GM23338 (cell line): ENCODE results near the gene MYOCD. TPM values are rescaled to one million over a fixed set of nuclear protein-coding genes. Genes with fewer than 3 reads are reported as not detected.

Experiments
- ATAC-seq: fragments of 200-7000 bp; cut with Tn5 transposase; 3 replicates; pipeline ENCODE4 v1.9.1; 2020
- DNase-seq: peaks from one replicate; pipeline ENCODE4 v3.0.0-alpha.2; 2015; ENCODE audit warnings: low spot score
- H2AFZ ChIP-seq: fragments of 200-600 bp; sonication (generic); 2 replicates; pipeline ENCODE4 v1.8.0; 2016; ENCODE audit warnings: antibody characterized with exemption, mild to moderate bottlenecking, moderate library complexity
- H3F3A ChIP-seq: fragments of 200-600 bp; sonication (generic); replicated peaks from 2 replicates; pipeline ENCODE4 v1.8.0; 2017; ENCODE audit warnings: antibody characterized with exemption, mixed run types, low read depth
- H3K27ac ChIP-seq: fragments of 200-600 bp; sonication (generic); 2 replicates; pipeline ENCODE4 v1.6.1; 2016; ENCODE audit warnings: low read depth
- H3K27me3 ChIP-seq: fragments of 200-600 bp; sonication (generic); 2 replicates; pipeline ENCODE4 v1.8.0; 2016; ENCODE audit warnings: mild to moderate bottlenecking, mixed run types, moderate library complexity; ENCODE audit not compliant: insufficient read depth
- H3K36me3 ChIP-seq: fragments of 200-600 bp; sonication (generic); 2 replicates; pipeline ENCODE4 v1.8.0; 2016; ENCODE audit warnings: mild to moderate bottlenecking; ENCODE audit not compliant: insufficient read depth
- H3K4me1 ChIP-seq: fragments of 200-600 bp; sonication (generic); 2 replicates; pipeline ENCODE4 v1.8.0; 2016; ENCODE audit warnings: mild to moderate bottlenecking, moderate library complexity; ENCODE audit not compliant: insufficient read depth
- H3K4me2 ChIP-seq: fragments of 200-600 bp; sonication (generic); 2 replicates; pipeline ENCODE4 v1.7.1; 2017; ENCODE audit warnings: mixed run types
- H3K4me3 ChIP-seq: fragments of 200-600 bp; sonication (generic); 2 replicates; pipeline ENCODE4 v1.6.1; 2016; ENCODE audit warnings: mixed run types
- H3K79me2 ChIP-seq: fragments of 200-600 bp; sonication (generic); replicated peaks from 2 replicates; pipeline ENCODE4 v1.8.0; 2017; ENCODE audit warnings: mild to moderate bottlenecking; ENCODE audit not compliant: insufficient read depth
- H3K9me2 ChIP-seq: fragments of 200-600 bp; sonication (generic); 2 replicates; pipeline ENCODE4 v1.8.0; 2017; ENCODE audit not compliant: insufficient read depth
- H4K20me1 ChIP-seq: fragments of 200-600 bp; sonication (generic); replicated peaks from 2 replicates; pipeline ENCODE4 v1.8.0; 2017; ENCODE audit warnings: mild to moderate bottlenecking; ENCODE audit not compliant: insufficient read depth
- H3K27ac Mint-ChIP-seq: 2 replicates; pipeline ENCODE4 v1.8.0; 2020; ENCODE audit warnings: inconsistent platforms, mild to moderate bottlenecking, moderate library complexity, mixed read lengths
- H3K27me3 Mint-ChIP-seq: 3 replicates; pipeline ENCODE4 v1.8.0; 2022; ENCODE audit warnings: low read depth, mild to moderate bottlenecking, moderate library complexity, mixed read lengths, inconsistent platforms; ENCODE audit not compliant: insufficient read depth, poor library complexity
- H3K36me3 Mint-ChIP-seq: 3 replicates; pipeline ENCODE4 v1.8.0; 2021; ENCODE audit warnings: low read depth, mild to moderate bottlenecking, inconsistent platforms, moderate library complexity, mixed read lengths
- H3K4me1 Mint-ChIP-seq: 3 replicates; pipeline ENCODE4 v1.8.0; 2020; ENCODE audit warnings: mild to moderate bottlenecking, inconsistent platforms, mixed read lengths
- H3K4me3 Mint-ChIP-seq: 3 replicates; pipeline ENCODE4 v1.8.0; 2021; ENCODE audit warnings: moderate library complexity, mild to moderate bottlenecking, inconsistent platforms, mixed read lengths
- H3K9me3 Mint-ChIP-seq: 3 replicates; pipeline ENCODE4 v1.8.0; 2020; ENCODE audit warnings: moderate library complexity, mild to moderate bottlenecking, inconsistent platforms, mixed read lengths
- CREB1 ChIP-seq: fragments of 250-450 bp; sonication (Bioruptor Pico); IDR thresholded peaks from 2 replicates; pipeline ENCODE4 v1.5.0; 2020; ENCODE audit warnings: low read depth, mild to moderate bottlenecking, moderate library complexity
- EZH2phosphoT487 ChIP-seq: fragments of 200-600 bp; sonication (generic); IDR thresholded peaks from one replicate; pipeline ENCODE4 v1.8.1; 2018; ENCODE audit warnings: antibody characterized with exemption; ENCODE audit not compliant: unreplicated experiment
- JUNB ChIP-seq: IDR thresholded peaks from one replicate; pipeline ENCODE4 v1.6.1; 2016; ENCODE audit warnings: antibody characterized with exemption; ENCODE audit not compliant: unreplicated experiment
- ZNF331 ChIP-seq: fragments of 250-450 bp; sonication (Bioruptor Pico); IDR thresholded peaks from 2 replicates; pipeline ENCODE4 v1.5.0; 2020; ENCODE audit warnings: low read depth, mild to moderate bottlenecking, moderate library complexity
- polyA plus RNA-seq: library from polyadenylated mRNA; unstranded; fragments of >200 nt; fragmentation: Nextera tagmentation; extraction: Ambion mirVana; gene quantifications from 2 replicates; pipeline ENCODE4 v1.2.1, GENCODE V29; 2016
- total RNA-seq: library from RNA; depleted of rRNA; stranded (reverse); fragments of >200 nt; shearing (Covaris generic); gene quantifications from 2 replicates; pipeline ENCODE4 v1.2.3, GENCODE V29; 2014
- TF ChIP-seq, protein P1 (sequence below), 2 experiments: fragments of 200-600 bp in 1 of 2; sonication (generic) in 1 of 2; conservative IDR thresholded peaks; 2 replicates each; pipeline versions ENCODE4 v1.5.1 to v1.6.1; 2016 to 2017; ENCODE audit warnings: antibody characterized with exemption in 2 of 2, low read depth in 2 of 2, mild to moderate bottlenecking in 2 of 2, moderate library complexity in 1 of 2
- TF ChIP-seq, protein P2 (sequence below): IDR thresholded peaks from one replicate; pipeline ENCODE4 v1.6.1; 2018; ENCODE audit warnings: antibody characterized with exemption; ENCODE audit not compliant: unreplicated experiment

Gene MYOCD
- total and polyA plus RNA-seq, 2 experiments from 2014 or later = 0.80 to 2.4 TPM

DNA sequence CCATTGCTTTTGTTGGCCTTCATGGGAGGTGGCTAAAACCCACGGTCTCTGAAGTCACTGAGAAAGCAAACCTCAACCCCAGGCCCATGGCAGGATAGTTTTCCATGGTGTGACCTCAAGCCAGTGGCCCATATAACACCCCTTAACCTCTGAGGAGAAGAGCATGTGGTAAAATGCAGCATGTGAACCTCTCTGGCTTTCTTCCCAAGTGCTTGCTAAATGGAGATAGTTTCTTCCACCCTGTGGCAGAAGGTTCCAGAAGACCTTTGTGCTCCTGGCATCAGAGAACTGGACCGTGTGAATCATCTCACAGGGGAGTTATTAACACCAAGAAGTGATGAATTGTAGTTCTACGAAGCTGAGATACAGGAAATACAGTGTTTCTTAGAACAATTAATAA lies 47.3 kb downstream of the MYOCD start (continued):
- TF ChIP-seq CREB1 (CRISPR knock-in tag) (no peak), ZNF331 (CRISPR knock-in tag) (no peak), JUNB (no peak)
- TF ChIP-seq, protein P1, sequence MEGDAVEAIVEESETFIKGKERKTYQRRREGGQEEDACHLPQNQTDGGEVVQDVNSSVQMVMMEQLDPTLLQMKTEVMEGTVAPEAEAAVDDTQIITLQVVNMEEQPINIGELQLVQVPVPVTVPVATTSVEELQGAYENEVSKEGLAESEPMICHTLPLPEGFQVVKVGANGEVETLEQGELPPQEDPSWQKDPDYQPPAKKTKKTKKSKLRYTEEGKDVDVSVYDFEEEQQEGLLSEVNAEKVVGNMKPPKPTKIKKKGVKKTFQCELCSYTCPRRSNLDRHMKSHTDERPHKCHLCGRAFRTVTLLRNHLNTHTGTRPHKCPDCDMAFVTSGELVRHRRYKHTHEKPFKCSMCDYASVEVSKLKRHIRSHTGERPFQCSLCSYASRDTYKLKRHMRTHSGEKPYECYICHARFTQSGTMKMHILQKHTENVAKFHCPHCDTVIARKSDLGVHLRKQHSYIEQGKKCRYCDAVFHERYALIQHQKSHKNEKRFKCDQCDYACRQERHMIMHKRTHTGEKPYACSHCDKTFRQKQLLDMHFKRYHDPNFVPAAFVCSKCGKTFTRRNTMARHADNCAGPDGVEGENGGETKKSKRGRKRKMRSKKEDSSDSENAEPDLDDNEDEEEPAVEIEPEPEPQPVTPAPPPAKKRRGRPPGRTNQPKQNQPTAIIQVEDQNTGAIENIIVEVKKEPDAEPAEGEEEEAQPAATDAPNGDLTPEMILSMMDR (conservative IDR thresholded peaks at IDR 0.05; ENCODE audit: low read depth in 2 of 2) = no peak

DNA sequence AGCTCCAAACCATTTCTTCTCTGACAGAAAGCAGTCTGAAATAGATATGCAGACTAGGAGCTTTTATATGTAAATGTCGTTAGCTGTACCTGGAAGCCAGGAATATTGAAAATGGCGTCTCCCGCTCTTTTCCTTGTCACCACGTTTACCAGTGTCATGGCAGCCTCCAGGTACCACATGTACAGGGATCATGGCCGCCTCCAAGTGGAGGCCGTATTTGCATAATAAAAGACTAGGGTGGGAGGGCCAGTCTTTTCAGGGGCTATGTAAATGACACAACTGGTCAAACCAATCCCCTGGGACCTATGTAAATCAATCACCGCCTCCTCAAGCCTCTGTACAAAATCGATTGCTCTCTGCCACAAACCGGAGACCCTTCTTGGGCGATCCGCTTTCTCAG lies 54.3 kb downstream of the MYOCD start:
- Histone ChIP-seq H3K4me1 (peaks cover 13% of the 10 kb centered on the region), H3K4me2 (no peak overlapping the region), H3K4me3 (no peak overlapping the region), H3K27me3 (no peaks in the 10 kb centered on the region), H4K20me1 (no peaks in the 10 kb centered on the region), H3K36me3 (no peaks in the 10 kb centered on the region), H2AFZ (no peak overlapping the region), H3K27ac (no peak overlapping the region), H3K9me2 (no peaks in the 10 kb centered on the region), H3F3A (no peaks in the 10 kb centered on the region), H3K79me2 (no peaks in the 10 kb centered on the region)
- Mint-ChIP-seq H3K36me3 (peaks cover 12% of the 10 kb centered on the region; the same call in 2 of the 3 replicates), H3K4me1 (peaks cover 18% of the 10 kb centered on the region), H3K9me3 (peaks cover 9% of the 10 kb centered on the region), H3K27me3 (peaks cover 14% of the 10 kb centered on the region), H3K27ac (no peak overlapping the region), H3K4me3 (no peak overlapping the region; the same call in 2 of the 3 replicates)
- ATAC-seq = no peak
- DNase-seq = peak; percentile 67
- TF ChIP-seq JUNB (no peak), EZH2phosphoT487 (no peak), ZNF331 (CRISPR knock-in tag) (no peak), CREB1 (CRISPR knock-in tag) (no peak)
- TF ChIP-seq, protein P2, sequence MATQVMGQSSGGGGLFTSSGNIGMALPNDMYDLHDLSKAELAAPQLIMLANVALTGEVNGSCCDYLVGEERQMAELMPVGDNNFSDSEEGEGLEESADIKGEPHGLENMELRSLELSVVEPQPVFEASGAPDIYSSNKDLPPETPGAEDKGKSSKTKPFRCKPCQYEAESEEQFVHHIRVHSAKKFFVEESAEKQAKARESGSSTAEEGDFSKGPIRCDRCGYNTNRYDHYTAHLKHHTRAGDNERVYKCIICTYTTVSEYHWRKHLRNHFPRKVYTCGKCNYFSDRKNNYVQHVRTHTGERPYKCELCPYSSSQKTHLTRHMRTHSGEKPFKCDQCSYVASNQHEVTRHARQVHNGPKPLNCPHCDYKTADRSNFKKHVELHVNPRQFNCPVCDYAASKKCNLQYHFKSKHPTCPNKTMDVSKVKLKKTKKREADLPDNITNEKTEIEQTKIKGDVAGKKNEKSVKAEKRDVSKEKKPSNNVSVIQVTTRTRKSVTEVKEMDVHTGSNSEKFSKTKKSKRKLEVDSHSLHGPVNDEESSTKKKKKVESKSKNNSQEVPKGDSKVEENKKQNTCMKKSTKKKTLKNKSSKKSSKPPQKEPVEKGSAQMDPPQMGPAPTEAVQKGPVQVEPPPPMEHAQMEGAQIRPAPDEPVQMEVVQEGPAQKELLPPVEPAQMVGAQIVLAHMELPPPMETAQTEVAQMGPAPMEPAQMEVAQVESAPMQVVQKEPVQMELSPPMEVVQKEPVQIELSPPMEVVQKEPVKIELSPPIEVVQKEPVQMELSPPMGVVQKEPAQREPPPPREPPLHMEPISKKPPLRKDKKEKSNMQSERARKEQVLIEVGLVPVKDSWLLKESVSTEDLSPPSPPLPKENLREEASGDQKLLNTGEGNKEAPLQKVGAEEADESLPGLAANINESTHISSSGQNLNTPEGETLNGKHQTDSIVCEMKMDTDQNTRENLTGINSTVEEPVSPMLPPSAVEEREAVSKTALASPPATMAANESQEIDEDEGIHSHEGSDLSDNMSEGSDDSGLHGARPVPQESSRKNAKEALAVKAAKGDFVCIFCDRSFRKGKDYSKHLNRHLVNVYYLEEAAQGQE = no peak

DNA sequence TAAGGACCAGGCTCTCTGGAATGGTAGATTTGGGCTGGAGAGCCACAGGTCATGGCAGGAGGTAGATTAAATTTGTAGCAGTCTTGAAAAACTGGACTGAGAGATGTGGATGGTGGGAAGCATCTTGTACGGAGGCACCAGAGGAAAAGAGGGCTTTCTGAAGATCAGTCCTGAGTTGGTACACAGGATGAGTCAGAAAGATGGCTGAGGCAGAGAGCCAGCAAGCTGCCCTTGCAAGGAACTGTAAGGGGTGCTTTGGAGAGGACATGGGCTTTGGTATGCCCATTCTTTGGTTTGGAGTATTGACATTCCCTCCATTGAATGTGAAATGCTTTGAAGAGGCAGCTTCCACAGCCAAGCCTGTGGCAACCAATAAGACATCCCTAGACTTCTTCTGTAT lies 55.9 kb downstream of the MYOCD start:
- Histone ChIP-seq H3K4me1 (peaks cover 13% of the 10 kb centered on the region), H3K27me3 (no peaks in the 10 kb centered on the region), H3F3A (no peaks in the 10 kb centered on the region), H3K4me3 (no peak overlapping the region), H3K79me2 (no peaks in the 10 kb centered on the region), H3K4me2 (no peak overlapping the region), H2AFZ (no peak overlapping the region), H3K9me2 (no peaks in the 10 kb centered on the region), H4K20me1 (no peaks in the 10 kb centered on the region), H3K36me3 (no peaks in the 10 kb centered on the region), H3K27ac (no peak overlapping the region)
- H3K36me3 Mint-ChIP-seq = peaks cover 12% of the 10 kb centered on the region; the same call in 2 of the 3 replicates
- ATAC-seq = no peak
- H3K4me1 Mint-ChIP-seq = peaks cover 14% of the 10 kb centered on the region
- H3K4me3 Mint-ChIP-seq = no peak overlapping the region
- peaks cover 13% of the 10 kb centered on the region for H3K27me3 Mint-ChIP-seq
- H3K27ac Mint-ChIP-seq = no peak overlapping the region
- peaks cover 9% of the 10 kb centered on the region for H3K9me3 Mint-ChIP-seq
- no peak for DNase-seq
- TF ChIP-seq, protein P1 (conservative IDR thresholded peaks at IDR 0.05; ENCODE audit: low read depth in 2 of 2) = no peak
- TF ChIP-seq, protein P2 = no peak
- no peak for TF ChIP-seq ZNF331 (CRISPR knock-in tag)
